Glutamatergic neuron (in vitro differentiated cells): ENCODE data around the gene FNDC3A. TPM values are rescaled to one million over a fixed set of nuclear protein-coding genes. Genes with fewer than 3 reads are reported as not detected.

ENCODE experiments used
- DNase-seq: peaks from one replicate; pipeline ENCODE4 v3.0.0; 2022
- H3K27ac Mint-ChIP-seq: one replicate; pipeline ENCODE4 v1.8.0; 2020; ENCODE audit warnings: mild to moderate bottlenecking, mixed read lengths, inconsistent platforms; ENCODE audit not compliant: unreplicated experiment
- H3K27me3 Mint-ChIP-seq: one replicate; pipeline ENCODE4 v1.8.0; 2020; ENCODE audit warnings: mild to moderate bottlenecking, moderate library complexity, mixed read lengths, inconsistent platforms; ENCODE audit not compliant: unreplicated experiment
- H3K36me3 Mint-ChIP-seq: one replicate; pipeline ENCODE4 v1.8.0; 2020; ENCODE audit warnings: mild to moderate bottlenecking, mixed read lengths, inconsistent platforms; ENCODE audit not compliant: unreplicated experiment
- H3K4me1 Mint-ChIP-seq: one replicate; pipeline ENCODE4 v1.8.0; 2020; ENCODE audit warnings: mild to moderate bottlenecking, low read depth, mixed read lengths, inconsistent platforms; ENCODE audit not compliant: unreplicated experiment
- H3K4me3 Mint-ChIP-seq: one replicate; pipeline ENCODE4 v1.8.0; 2020; ENCODE audit warnings: mild to moderate bottlenecking, mixed read lengths, inconsistent platforms; ENCODE audit not compliant: unreplicated experiment
- H3K9me3 Mint-ChIP-seq: one replicate; pipeline ENCODE4 v1.8.0; 2020; ENCODE audit warnings: mild to moderate bottlenecking, moderate library complexity, mixed read lengths, inconsistent platforms; ENCODE audit not compliant: unreplicated experiment
- total RNA-seq: library from RNA; stranded (reverse); fragmentation: NEBNext Ultra II Directional; extraction: Animal tissue kit (Norgen Biotek cat#: 25700); gene quantifications from one replicate; pipeline ENCODE4 v1.2.1, GENCODE V29; 2021; ENCODE audit not compliant: unreplicated experiment
- TF ChIP-seq, protein P1 (sequence below): fragments of 200-600 bp; sonication (generic); IDR thresholded peaks from one replicate; pipeline ENCODE4 v1.5.0; 2021; ENCODE audit not compliant: partially characterized antibody, unreplicated experiment

FNDC3A gene
- total RNA-seq, 1 donor from 2014 or later: 46.3 TPM

DNA sequence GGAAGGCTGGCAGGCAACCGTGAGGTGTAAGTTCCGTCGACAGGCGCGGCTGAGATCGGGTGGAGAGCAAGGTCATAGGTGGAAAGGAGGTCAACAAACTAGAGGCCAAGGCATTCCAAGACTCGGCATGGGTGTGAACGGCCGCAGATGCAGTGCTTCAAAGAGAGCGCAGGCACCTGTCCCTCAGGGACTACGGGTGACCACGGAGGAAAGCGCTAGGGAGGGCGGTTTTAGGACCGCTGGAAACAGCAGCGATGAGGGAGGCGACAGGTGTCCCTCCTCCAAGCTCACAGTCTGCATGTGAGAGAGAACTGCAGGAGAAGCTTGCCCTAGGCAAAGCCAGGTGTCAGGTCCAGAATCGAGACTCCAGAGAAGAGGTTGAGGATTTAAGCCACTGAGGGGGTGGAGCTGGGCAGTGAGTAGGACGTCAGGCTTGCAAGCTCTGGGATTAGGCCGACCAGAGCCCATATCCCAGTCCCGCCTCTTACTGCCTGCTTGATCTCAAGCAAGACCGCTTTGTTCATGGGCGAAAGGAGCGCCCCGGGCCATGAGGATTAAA lies 242.9 kb downstream of the FNDC3A start:
- peaks cover 3% of the 10 kb centered on the region for H3K4me1 Mint-ChIP-seq
- H3K4me3 Mint-ChIP-seq: peak overlapping the region; percentile 55
- H3K36me3 Mint-ChIP-seq: peaks cover 24% of the 10 kb centered on the region
- TF ChIP-seq, protein P1, sequence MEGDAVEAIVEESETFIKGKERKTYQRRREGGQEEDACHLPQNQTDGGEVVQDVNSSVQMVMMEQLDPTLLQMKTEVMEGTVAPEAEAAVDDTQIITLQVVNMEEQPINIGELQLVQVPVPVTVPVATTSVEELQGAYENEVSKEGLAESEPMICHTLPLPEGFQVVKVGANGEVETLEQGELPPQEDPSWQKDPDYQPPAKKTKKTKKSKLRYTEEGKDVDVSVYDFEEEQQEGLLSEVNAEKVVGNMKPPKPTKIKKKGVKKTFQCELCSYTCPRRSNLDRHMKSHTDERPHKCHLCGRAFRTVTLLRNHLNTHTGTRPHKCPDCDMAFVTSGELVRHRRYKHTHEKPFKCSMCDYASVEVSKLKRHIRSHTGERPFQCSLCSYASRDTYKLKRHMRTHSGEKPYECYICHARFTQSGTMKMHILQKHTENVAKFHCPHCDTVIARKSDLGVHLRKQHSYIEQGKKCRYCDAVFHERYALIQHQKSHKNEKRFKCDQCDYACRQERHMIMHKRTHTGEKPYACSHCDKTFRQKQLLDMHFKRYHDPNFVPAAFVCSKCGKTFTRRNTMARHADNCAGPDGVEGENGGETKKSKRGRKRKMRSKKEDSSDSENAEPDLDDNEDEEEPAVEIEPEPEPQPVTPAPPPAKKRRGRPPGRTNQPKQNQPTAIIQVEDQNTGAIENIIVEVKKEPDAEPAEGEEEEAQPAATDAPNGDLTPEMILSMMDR: no peak
- peaks cover 36% of the 10 kb centered on the region for H3K27me3 Mint-ChIP-seq
- H3K27ac Mint-ChIP-seq: no peak overlapping the region
- peaks cover 16% of the 10 kb centered on the region for H3K9me3 Mint-ChIP-seq
- peak; percentile 26 for DNase-seq

- DNase-seq: no peak
- Mint-ChIP-seq H3K27ac (no peak overlapping the region), H3K4me1 (no peaks in the 10 kb centered on the region), H3K27me3 (peaks cover 38% of the 10 kb centered on the region), H3K4me3 (peak overlapping the region; percentile 78), H3K9me3 (peaks cover 14% of the 10 kb centered on the region), H3K36me3 (peaks cover 24% of the 10 kb centered on the region)
- TF ChIP-seq, protein P1: no peak
Observed at GRCh38 chr13:49219647-49220035, 243.9 kb downstream of the FNDC3A start.

DNA sequence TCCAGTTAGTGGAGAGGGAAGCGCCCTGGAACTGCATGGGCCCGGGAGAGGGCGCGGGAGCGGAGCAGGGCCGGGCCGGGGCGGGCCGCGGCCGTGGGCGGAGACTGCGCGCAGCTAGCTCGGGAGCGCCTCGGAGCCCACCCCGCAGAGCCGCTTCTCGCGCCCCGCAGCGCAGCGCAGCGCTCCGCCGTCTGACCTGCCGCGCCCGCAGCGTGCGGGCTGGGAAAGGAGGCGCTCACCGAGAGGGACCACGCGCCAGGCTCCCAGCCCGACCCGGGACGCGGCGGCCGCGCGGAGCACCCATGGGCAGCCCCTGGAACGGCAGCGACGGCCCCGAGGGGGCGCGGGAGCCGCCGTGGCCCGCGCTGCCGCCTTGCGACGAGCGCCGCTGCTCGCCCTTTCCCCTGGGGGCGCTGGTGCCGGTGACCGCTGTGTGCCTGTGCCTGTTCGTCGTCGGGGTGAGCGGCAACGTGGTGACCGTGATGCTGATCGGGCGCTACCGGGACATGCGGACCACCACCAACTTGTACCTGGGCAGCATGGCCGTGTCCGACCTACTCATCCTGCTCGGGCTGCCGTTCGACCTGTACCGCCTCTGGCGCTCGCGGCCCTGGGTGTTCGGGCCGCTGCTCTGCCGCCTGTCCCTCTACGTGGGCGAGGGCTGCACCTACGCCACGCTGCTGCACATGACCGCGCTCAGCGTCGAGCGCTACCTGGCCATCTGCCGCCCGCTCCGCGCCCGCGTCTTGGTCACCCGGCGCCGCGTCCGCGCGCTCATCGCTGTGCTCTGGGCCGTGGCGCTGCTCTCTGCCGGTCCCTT lies 244.5 kb downstream of the FNDC3A start, which contains the start of gene MLNR:
MLNR (plus strand) TSS at position 303 of the 820 bp plus-strand sequence; CDS start at position 303, 0 bp downstream.
- H3K4me1 Mint-ChIP-seq: no peaks in the 10 kb centered on the region
- peak; percentile 44 for DNase-seq

DNA sequence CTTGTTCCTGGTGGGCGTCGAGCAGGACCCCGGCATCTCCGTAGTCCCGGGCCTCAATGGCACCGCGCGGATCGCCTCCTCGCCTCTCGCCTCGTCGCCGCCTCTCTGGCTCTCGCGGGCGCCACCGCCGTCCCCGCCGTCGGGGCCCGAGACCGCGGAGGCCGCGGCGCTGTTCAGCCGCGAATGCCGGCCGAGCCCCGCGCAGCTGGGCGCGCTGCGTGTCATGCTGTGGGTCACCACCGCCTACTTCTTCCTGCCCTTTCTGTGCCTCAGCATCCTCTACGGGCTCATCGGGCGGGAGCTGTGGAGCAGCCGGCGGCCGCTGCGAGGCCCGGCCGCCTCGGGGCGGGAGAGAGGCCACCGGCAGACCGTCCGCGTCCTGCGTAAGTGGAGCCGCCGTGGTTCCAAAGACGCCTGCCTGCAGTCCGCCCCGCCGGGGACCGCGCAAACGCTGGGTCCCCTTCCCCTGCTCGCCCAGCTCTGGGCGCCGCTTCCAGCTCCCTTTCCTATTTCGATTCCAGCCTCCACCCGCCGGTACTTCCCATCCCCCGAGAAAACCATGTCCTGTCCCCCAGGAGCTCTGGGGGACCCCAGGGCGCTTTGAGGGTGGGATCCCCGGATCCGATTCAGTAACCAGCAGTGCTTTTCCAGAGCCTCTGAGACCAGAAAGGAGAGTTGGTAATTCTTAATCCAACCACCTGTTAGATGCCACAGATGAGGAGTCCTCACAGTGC lies 245.3 kb downstream of the FNDC3A start:
- H3K27me3 Mint-ChIP-seq: peaks cover 36% of the 10 kb centered on the region
- no peaks in the 10 kb centered on the region for H3K4me1 Mint-ChIP-seq
- TF ChIP-seq, protein P1: no peak
- H3K4me3 Mint-ChIP-seq: peak overlapping the region; percentile 45
- peak; percentile 49 for DNase-seq
- H3K27ac Mint-ChIP-seq: no peak overlapping the region
- H3K36me3 Mint-ChIP-seq: peaks cover 24% of the 10 kb centered on the region
- peaks cover 16% of the 10 kb centered on the region for H3K9me3 Mint-ChIP-seq

More for the DNA sequence above, 244.5 kb downstream of the FNDC3A start, which contains the start of gene MLNR:
- TF ChIP-seq, protein P1: no peak
- Mint-ChIP-seq H3K27ac (no peak within 1 kb of the TSS), H3K9me3 (peaks cover 16% of the 10 kb centered on the region), H3K27me3 (peaks cover 37% of the 10 kb centered on the region), H3K4me3 (peak within 1 kb of the TSS; percentile 78), H3K36me3 (peaks cover 24% of the 10 kb centered on the region)
